ENCODE measurements around the gene PEF1. TPM values are rescaled to one million over a fixed set of nuclear protein-coding genes. Genes with fewer than 3 reads are reported as not detected.

The PEF1 gene
- total and polyA plus RNA-seq, 2 experiments from 2014 or later: 70.7 to 85.5 TPM

DNA sequence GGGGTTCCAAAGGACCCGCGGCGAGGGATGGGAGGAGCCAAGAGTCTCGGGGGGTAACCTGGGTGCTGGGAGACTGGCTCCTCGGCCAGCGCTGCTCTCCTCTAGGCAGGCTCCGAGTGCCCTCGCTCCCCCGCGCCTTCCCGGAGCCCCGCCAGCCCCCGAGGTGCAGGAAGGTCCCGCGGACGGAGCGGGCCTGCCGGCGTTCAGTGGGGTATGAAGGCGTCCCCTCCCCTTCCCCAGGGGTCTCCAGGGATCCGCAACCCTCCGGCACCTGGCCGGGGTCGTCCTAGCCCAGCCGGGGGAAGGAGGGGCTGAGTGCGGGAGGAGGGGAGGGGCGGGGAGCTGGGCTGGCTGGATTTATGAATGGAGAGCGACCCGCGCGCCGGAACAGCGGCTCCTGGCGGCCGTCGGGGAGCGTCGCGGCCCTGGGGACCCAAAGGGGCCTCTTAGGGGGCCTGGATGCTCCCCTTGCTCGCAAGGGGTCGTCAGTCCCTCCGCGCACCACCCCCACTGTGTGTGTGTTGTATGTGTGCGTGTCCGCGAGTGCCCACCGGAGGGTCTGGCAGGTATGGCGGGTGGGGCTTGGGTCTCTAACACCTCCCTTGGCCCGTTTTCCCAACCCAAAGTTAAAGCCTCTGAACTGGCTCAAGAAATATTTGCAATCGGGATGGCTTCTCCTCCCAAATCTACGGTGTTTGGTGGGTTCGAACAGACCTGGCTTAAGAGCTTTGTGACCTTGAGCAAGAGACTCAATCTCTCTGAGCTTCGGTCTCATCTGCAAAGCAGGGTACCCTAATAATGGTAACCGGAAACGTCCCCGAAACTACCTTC is 26.5 kb downstream of the PEF1 start:
- Histone ChIP-seq H3K4me2 (peak overlapping the region; percentile 100), H3K27ac (no peak overlapping the region), H3K79me2 (no peaks in the 10 kb centered on the region), H3K4me1 (ENCODE audit: insufficient read depth) (no peaks in the 10 kb centered on the region), H3K9me3 (ENCODE audit: low read depth) (no peaks in the 10 kb centered on the region), H2AFZ (peak overlapping the region; percentile 88), H3K4me3 (peak overlapping the region; percentile 82), H4K20me1 (ENCODE audit: insufficient read depth, poor library complexity, severe bottlenecking) (no peaks in the 10 kb centered on the region), H3K9me2 (replicated peaks; ENCODE audit: insufficient read depth) (no peaks in the 10 kb centered on the region), H3K36me3 (replicated peaks; ENCODE audit: insufficient read depth, low read depth) (no peaks in the 10 kb centered on the region), H3K27me3 (peaks cover 10% of the 10 kb centered on the region)
- TF ChIP-seq EZH2phosphoT487 (IDR thresholded peaks at IDR 0.05; ENCODE audit: low read depth, severe bottlenecking, unreplicated experiment): no peak
- TF ChIP-seq, protein P1, sequence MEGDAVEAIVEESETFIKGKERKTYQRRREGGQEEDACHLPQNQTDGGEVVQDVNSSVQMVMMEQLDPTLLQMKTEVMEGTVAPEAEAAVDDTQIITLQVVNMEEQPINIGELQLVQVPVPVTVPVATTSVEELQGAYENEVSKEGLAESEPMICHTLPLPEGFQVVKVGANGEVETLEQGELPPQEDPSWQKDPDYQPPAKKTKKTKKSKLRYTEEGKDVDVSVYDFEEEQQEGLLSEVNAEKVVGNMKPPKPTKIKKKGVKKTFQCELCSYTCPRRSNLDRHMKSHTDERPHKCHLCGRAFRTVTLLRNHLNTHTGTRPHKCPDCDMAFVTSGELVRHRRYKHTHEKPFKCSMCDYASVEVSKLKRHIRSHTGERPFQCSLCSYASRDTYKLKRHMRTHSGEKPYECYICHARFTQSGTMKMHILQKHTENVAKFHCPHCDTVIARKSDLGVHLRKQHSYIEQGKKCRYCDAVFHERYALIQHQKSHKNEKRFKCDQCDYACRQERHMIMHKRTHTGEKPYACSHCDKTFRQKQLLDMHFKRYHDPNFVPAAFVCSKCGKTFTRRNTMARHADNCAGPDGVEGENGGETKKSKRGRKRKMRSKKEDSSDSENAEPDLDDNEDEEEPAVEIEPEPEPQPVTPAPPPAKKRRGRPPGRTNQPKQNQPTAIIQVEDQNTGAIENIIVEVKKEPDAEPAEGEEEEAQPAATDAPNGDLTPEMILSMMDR (IDR thresholded peaks at IDR 0.05; ENCODE audit: poor library complexity): peak; percentile 96
- peak; percentile 83 for DNase-seq (ENCODE audit: low spot score)
- 29% methylated on average over 20 of the region's 56 CpGs for WGBS (ENCODE audit: low lambda C conversion rate, missing lambda C conversion rate)

GRCh38 chr1:31617218-31617915 is 27.3 kb downstream of the PEF1 start, which contains the start of gene HCRTR1:
Gene HCRTR1 (plus strand): TSS chr1:31617689. CDS start chr1:31619193, 1,504 bp downstream.
- peak within 1 kb of the TSS; percentile 100 for H3K4me2 ChIP-seq
- H2AFZ ChIP-seq: peak within 1 kb of the TSS; percentile 88
- no peaks in the 10 kb centered on the region for H3K9me3 ChIP-seq (ENCODE audit: low read depth)
- no peak within 1 kb of the TSS for H3K27ac ChIP-seq
- no peaks in the 10 kb centered on the region for H3K36me3 ChIP-seq (replicated peaks; ENCODE audit: insufficient read depth, low read depth)
- H4K20me1 ChIP-seq (ENCODE audit: insufficient read depth, poor library complexity, severe bottlenecking): no peaks in the 10 kb centered on the region
- H3K9me2 ChIP-seq (replicated peaks; ENCODE audit: insufficient read depth): no peaks in the 10 kb centered on the region
- peak; percentile 3 for DNase-seq (ENCODE audit: low spot score)
- TF ChIP-seq EZH2phosphoT487 (IDR thresholded peaks at IDR 0.05; ENCODE audit: low read depth, severe bottlenecking, unreplicated experiment) (no peak), EZH2 (IDR thresholded peaks at IDR 0.05; ENCODE audit: borderline replicate concordance) (no peak)
- TF ChIP-seq, protein P1 (IDR thresholded peaks at IDR 0.05; ENCODE audit: poor library complexity): no peak
- peak within 1 kb of the TSS; percentile 82 for H3K4me3 ChIP-seq
- no peaks in the 10 kb centered on the region for H3K79me2 ChIP-seq
- WGBS (ENCODE audit: low lambda C conversion rate, missing lambda C conversion rate): 19% methylated on average over 22 of the region's 48 CpGs
- H3K27me3 ChIP-seq: peaks cover 10% of the 10 kb centered on the region
- no peaks in the 10 kb centered on the region for H3K4me1 ChIP-seq (ENCODE audit: insufficient read depth)

DNA sequence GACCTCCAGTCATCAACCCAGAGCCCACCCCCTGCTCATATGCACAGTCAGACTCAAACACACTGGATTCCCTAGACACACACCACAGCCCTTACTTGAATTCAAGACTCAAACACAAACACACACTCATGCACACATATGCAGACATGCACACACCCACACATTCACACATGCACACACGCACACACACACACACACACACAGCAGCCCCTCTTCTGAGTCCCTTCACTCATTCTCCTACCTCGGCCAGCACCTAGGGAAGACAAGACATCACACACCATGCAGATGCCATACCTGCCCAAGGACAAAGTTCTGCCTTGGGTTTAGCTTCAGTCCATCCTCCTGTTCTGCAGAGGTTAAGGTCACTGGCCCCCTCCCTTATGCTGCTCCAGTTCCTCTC is 28.7 kb downstream of the PEF1 start:
- Histone ChIP-seq H2AFZ (no peak overlapping the region), H3K4me2 (no peak overlapping the region), H3K9me3 (ENCODE audit: low read depth) (no peaks in the 10 kb centered on the region), H3K4me1 (ENCODE audit: insufficient read depth) (no peaks in the 10 kb centered on the region), H3K27me3 (peaks cover 10% of the 10 kb centered on the region), H3K4me3 (no peak overlapping the region), H3K79me2 (no peaks in the 10 kb centered on the region), H3K9me2 (replicated peaks; ENCODE audit: insufficient read depth) (no peaks in the 10 kb centered on the region), H3K27ac (no peak overlapping the region), H4K20me1 (ENCODE audit: insufficient read depth, poor library complexity, severe bottlenecking) (no peaks in the 10 kb centered on the region), H3K36me3 (replicated peaks; ENCODE audit: insufficient read depth, low read depth) (no peaks in the 10 kb centered on the region)
- no peak for DNase-seq (ENCODE audit: low spot score)
- WGBS (ENCODE audit: low lambda C conversion rate, missing lambda C conversion rate): 97% methylated on average over 2 of the region's 2 CpGs
- TF ChIP-seq EZH2 (IDR thresholded peaks at IDR 0.05; ENCODE audit: borderline replicate concordance) (no peak), EZH2phosphoT487 (IDR thresholded peaks at IDR 0.05; ENCODE audit: low read depth, severe bottlenecking, unreplicated experiment) (no peak)
- TF ChIP-seq, protein P1 (IDR thresholded peaks at IDR 0.05; ENCODE audit: poor library complexity): no peak
